ENCODE data around the gene TMEM235. TPM values are rescaled to one million over a fixed set of nuclear protein-coding genes. Genes with fewer than 3 reads are reported as not detected.

The TMEM235 gene
- total and polyA plus RNA-seq, 9 of the 15 experiments (the other 6 are each of a cell fraction or from before 2014, with no cell fraction given): not detected

GRCh38 chr17:78186692-78187595 lies 44.5 kb upstream of the TMEM235 start, which contains the start of the genes AFMID and TK1 (continued):
- TF ChIP-seq, protein P1, sequence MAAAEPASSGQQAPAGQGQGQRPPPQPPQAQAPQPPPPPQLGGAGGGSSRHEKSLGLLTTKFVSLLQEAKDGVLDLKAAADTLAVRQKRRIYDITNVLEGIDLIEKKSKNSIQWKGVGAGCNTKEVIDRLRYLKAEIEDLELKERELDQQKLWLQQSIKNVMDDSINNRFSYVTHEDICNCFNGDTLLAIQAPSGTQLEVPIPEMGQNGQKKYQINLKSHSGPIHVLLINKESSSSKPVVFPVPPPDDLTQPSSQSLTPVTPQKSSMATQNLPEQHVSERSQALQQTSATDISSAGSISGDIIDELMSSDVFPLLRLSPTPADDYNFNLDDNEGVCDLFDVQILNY (CRISPR knock-in tag; IDR thresholded peaks at IDR 0.05): peak; percentile 92
- TF ChIP-seq PHF8 (IDR thresholded peaks at IDR 0.05; ENCODE audit: borderline replicate concordance, low read length) (peak; percentile 92; the same call in 1 of the 2 replicates), ZNF121 (CRISPR knock-in tag; conservative IDR thresholded peaks at IDR 0.05) (peak; percentile 26; the same call in 1 of the 2 replicates), MCM7 (IDR thresholded peaks at IDR 0.05) (no peak), PHF21A (IDR thresholded peaks at IDR 0.05; ENCODE audit: borderline replicate concordance, low read depth) (peak; percentile 87; the same call in 1 of the 2 replicates), CEBPB (tag; IDR thresholded peaks at IDR 0.05) (no peak), CBFB (CRISPR knock-in tag; IDR thresholded peaks at IDR 0.05) (peak; percentile 66), SRSF9 (IDR thresholded peaks at IDR 0.05; ENCODE audit: borderline replicate concordance, low read depth, low read length) (no peak), ZNF696 (CRISPR knock-in tag; conservative IDR thresholded peaks at IDR 0.05) (no peak), JUNB (CRISPR knock-in tag; conservative IDR thresholded peaks at IDR 0.05) (no peak), ZNF146 (CRISPR knock-in tag; IDR thresholded peaks at IDR 0.05; ENCODE audit: unreplicated experiment) (no peak), ZNF445 (CRISPR knock-in tag; IDR thresholded peaks at IDR 0.05; ENCODE audit: low read depth) (no peak), JUN (IDR thresholded peaks at IDR 0.05; ENCODE audit: borderline replicate concordance, low read depth, low read length) (peak; percentile 58; the same call in 1 of the 2 replicates), JUN (CRISPR knock-in tag; IDR thresholded peaks at IDR 0.05; ENCODE audit: borderline replicate concordance) (no peak; the same call in 1 of the 2 replicates)
- TF ChIP-seq, protein P2, sequence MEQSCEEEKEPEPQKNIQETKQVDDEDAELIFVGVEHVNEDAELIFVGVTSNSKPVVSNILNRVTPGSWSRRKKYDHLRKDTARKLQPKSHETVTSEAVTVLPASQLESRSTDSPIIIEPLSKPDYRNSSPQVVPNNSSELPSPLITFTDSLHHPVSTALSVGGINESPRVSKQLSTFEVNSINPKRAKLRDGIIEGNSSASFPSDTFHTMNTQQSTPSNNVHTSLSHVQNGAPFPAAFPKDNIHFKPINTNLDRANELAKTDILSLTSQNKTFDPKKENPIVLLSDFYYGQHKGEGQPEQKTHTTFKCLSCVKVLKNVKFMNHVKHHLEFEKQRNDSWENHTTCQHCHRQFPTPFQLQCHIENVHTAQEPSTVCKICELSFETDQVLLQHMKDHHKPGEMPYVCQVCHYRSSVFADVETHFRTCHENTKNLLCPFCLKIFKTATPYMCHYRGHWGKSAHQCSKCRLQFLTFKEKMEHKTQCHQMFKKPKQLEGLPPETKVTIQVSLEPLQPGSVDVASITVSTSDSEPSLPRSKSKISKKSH (CRISPR knock-in tag; IDR thresholded peaks at IDR 0.05): no peak
- TF ChIP-seq, protein P3, sequence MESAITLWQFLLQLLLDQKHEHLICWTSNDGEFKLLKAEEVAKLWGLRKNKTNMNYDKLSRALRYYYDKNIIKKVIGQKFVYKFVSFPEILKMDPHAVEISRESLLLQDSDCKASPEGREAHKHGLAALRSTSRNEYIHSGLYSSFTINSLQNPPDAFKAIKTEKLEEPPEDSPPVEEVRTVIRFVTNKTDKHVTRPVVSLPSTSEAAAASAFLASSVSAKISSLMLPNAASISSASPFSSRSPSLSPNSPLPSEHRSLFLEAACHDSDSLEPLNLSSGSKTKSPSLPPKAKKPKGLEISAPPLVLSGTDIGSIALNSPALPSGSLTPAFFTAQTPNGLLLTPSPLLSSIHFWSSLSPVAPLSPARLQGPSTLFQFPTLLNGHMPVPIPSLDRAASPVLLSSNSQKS (CRISPR knock-in tag; IDR thresholded peaks at IDR 0.05): no peak
- TF ChIP-seq, protein P4, sequence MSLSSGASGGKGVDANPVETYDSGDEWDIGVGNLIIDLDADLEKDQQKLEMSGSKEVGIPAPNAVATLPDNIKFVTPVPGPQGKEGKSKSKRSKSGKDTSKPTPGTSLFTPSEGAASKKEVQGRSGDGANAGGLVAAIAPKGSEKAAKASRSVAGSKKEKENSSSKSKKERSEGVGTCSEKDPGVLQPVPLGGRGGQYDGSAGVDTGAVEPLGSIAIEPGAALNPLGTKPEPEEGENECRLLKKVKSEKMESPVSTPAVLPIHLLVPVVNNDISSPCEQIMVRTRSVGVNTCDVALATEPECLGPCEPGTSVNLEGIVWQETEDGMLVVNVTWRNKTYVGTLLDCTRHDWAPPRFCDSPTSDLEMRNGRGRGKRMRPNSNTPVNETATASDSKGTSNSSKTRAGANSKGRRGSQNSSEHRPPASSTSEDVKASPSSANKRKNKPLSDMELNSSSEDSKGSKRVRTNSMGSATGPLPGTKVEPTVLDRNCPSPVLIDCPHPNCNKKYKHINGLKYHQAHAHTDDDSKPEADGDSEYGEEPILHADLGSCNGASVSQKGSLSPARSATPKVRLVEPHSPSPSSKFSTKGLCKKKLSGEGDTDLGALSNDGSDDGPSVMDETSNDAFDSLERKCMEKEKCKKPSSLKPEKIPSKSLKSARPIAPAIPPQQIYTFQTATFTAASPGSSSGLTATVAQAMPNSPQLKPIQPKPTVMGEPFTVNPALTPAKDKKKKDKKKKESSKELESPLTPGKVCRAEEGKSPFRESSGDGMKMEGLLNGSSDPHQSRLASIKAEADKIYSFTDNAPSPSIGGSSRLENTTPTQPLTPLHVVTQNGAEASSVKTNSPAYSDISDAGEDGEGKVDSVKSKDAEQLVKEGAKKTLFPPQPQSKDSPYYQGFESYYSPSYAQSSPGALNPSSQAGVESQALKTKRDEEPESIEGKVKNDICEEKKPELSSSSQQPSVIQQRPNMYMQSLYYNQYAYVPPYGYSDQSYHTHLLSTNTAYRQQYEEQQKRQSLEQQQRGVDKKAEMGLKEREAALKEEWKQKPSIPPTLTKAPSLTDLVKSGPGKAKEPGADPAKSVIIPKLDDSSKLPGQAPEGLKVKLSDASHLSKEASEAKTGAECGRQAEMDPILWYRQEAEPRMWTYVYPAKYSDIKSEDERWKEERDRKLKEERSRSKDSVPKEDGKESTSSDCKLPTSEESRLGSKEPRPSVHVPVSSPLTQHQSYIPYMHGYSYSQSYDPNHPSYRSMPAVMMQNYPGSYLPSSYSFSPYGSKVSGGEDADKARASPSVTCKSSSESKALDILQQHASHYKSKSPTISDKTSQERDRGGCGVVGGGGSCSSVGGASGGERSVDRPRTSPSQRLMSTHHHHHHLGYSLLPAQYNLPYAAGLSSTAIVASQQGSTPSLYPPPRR (CRISPR knock-in tag; IDR thresholded peaks at IDR 0.05; ENCODE audit: borderline replicate concordance): no peak
